HepG2 (cell line): ENCODE data around the gene FXYD4. TPM values are rescaled to one million over a fixed set of nuclear protein-coding genes. Genes with fewer than 3 reads are reported as not detected.

Source experiments
- ATF6 ChIP-seq: sonication (generic); formaldehyde crosslinking; conservative IDR thresholded peaks from 2 replicates; pipeline ENCODE4 v1.4.0; 2020; ENCODE audit warnings: missing genetic modification reagents
- CEBPG ChIP-seq: IDR thresholded peaks from 2 replicates; pipeline ENCODE4 v1.6.1; 2016
- DMAP1 ChIP-seq: IDR thresholded peaks from 2 replicates; pipeline ENCODE4 v1.6.1; 2016
- FOSL1 ChIP-seq: sonication (generic); formaldehyde crosslinking; IDR thresholded peaks from 2 replicates; pipeline ENCODE4 v1.9.0; 2021; ENCODE audit warnings: missing genetic modification reagents, borderline replicate concordance
- GPN1 ChIP-seq: sonication (generic); formaldehyde crosslinking; IDR thresholded peaks from 2 replicates; pipeline ENCODE4 v1.5.1; 2020; ENCODE audit warnings: missing genetic modification reagents, borderline replicate concordance
- HDAC2 ChIP-seq: sonication (generic); formaldehyde crosslinking; IDR thresholded peaks from 2 replicates; pipeline ENCODE4 v1.4.0; 2020; ENCODE audit warnings: missing genetic modification reagents
- HNF1B ChIP-seq: sonication (generic); formaldehyde crosslinking; IDR thresholded peaks from 2 replicates; pipeline ENCODE4 v1.5.1; 2020; ENCODE audit warnings: mild to moderate bottlenecking, moderate library complexity, missing genetic modification reagents
- HOXA5 ChIP-seq: sonication (generic); formaldehyde crosslinking; IDR thresholded peaks from 2 replicates; pipeline ENCODE4 v1.4.0; 2020; ENCODE audit warnings: missing genetic modification reagents
- HOXA7 ChIP-seq: sonication (generic); formaldehyde crosslinking; IDR thresholded peaks from 2 replicates; pipeline ENCODE4 v1.8.1; 2022; ENCODE audit warnings: mild to moderate bottlenecking, missing genetic modification reagents, moderate library complexity
- IRX3 ChIP-seq: sonication (generic); formaldehyde crosslinking; IDR thresholded peaks from 2 replicates; pipeline ENCODE4 v1.8.1; 2023; ENCODE audit warnings: mild to moderate bottlenecking, low read depth, missing genetic modification reagents, borderline replicate concordance
- KAT8 ChIP-seq: IDR thresholded peaks from 2 replicates; pipeline ENCODE4 v1.6.1; 2016; ENCODE audit warnings: missing genetic modification reagents, missing compliant biosample characterization
- KDM5B ChIP-seq: sonication (generic); formaldehyde crosslinking; IDR thresholded peaks from 2 replicates; pipeline ENCODE4 v1.4.0; 2020; ENCODE audit warnings: missing genetic modification reagents, mild to moderate bottlenecking, borderline replicate concordance
- MZF1 ChIP-seq: sonication (generic); formaldehyde crosslinking; IDR thresholded peaks from 2 replicates; pipeline ENCODE4 v1.8.1; 2023; ENCODE audit warnings: mild to moderate bottlenecking, missing genetic modification reagents, borderline replicate concordance
- NCOR1 ChIP-seq: fragments of 200-600 bp; sonication (generic); IDR thresholded peaks from 2 replicates; pipeline ENCODE4 v1.7.0; 2017; ENCODE audit warnings: antibody characterized with exemption, low read length, borderline replicate concordance
- NFRKB ChIP-seq: fragments of 450-650 bp; IDR thresholded peaks from 2 replicates; pipeline ENCODE4 v1.6.1; 2017
- NONO ChIP-seq, 2 experiments: fragments of 450-650 bp in 1 of 2; sonication (generic) in 1 of 2; formaldehyde crosslinking in 1 of 2; IDR thresholded peaks in 1 of 2; conservative IDR thresholded peaks in 1 of 2; 2 replicates each; pipeline versions ENCODE4 v1.6.1 to v1.8.0; 2017 to 2022; ENCODE audit warnings: mild to moderate bottlenecking in 1 of 2, missing genetic modification reagents in 1 of 2, moderate library complexity in 1 of 2
- PAF1 ChIP-seq: IDR thresholded peaks from 2 replicates; pipeline ENCODE4 v1.6.1; 2016; ENCODE audit warnings: missing genetic modification reagents, missing compliant biosample characterization
- SNAPC2 ChIP-seq: sonication (generic); formaldehyde crosslinking; IDR thresholded peaks from 2 replicates; pipeline ENCODE4 v1.8.1; 2022; ENCODE audit warnings: mild to moderate bottlenecking, missing genetic modification reagents
- SNAPC5 ChIP-seq: sonication (generic); formaldehyde crosslinking; IDR thresholded peaks from 2 replicates; pipeline ENCODE4 v1.8.1; 2023; ENCODE audit warnings: mild to moderate bottlenecking, missing genetic modification reagents, borderline replicate concordance
- SOX6 ChIP-seq, 2 experiments: fragments of 450-650 bp in 1 of 2; sonication (generic) in 1 of 2; formaldehyde crosslinking in 1 of 2; IDR thresholded peaks; 2 replicates each; pipeline versions ENCODE4 v1.4.0 to v1.6.1; 2017 to 2020; ENCODE audit warnings: antibody characterized with exemption in 1 of 2, mild to moderate bottlenecking in 1 of 2, missing genetic modification reagents in 1 of 2
- SRSF1 ChIP-seq: fragments of 200-400 bp; formaldehyde crosslinking; optimal IDR thresholded peaks from 2 replicates; pipeline ENCODE3; 2017; ENCODE audit warnings: mild to moderate bottlenecking, low read depth, low read length, moderate library complexity
- ZFP62 ChIP-seq: sonication (generic); formaldehyde crosslinking; IDR thresholded peaks from 2 replicates; pipeline ENCODE4 v1.4.0; 2020; ENCODE audit warnings: missing genetic modification reagents
- ZNF44 ChIP-seq: sonication (generic); formaldehyde crosslinking; IDR thresholded peaks from 2 replicates; pipeline ENCODE4 v1.5.1; 2020; ENCODE audit warnings: mild to moderate bottlenecking, missing genetic modification reagents
- ZNF652 ChIP-seq: IDR thresholded peaks from 2 replicates; pipeline ENCODE4 v1.6.1; 2016; ENCODE audit warnings: low read depth, borderline replicate concordance
- ZNF839 ChIP-seq: sonication (generic); formaldehyde crosslinking; IDR thresholded peaks from 2 replicates; pipeline ENCODE4 v1.4.0; 2020; ENCODE audit warnings: missing genetic modification reagents, mild to moderate bottlenecking, borderline replicate concordance
- polyA plus RNA-seq, 8 experiments: library from polyadenylated mRNA; depleted of rRNA in 3 of 8; stranded (reverse) in 7 of 8; unstranded in 1 of 8; fragments of >200 nt; fragmentation: Illumina TruSeq in 4 of 8; extraction: Trizol in 4 of 8; gene quantifications; 2 replicates each; pipeline versions ENCODE4 v1.2.1 to v1.2.3, GENCODE V29; 2011 to 2016; ENCODE audit warnings: low read depth in 4 of 8, missing spikeins in 1 of 8, mixed read lengths in 1 of 8; ENCODE audit not compliant: insufficient read depth in 1 of 8
- total RNA-seq, 5 experiments: library from RNA; depleted of rRNA; stranded (reverse); fragments of >200 nt; fragmentation: Illumina TruSeq; extraction: Trizol; gene quantifications; 2 replicates each; pipeline ENCODE4 v1.2.3, GENCODE V29; 2016; ENCODE audit warnings: low read depth in 1 of 5
- TF ChIP-seq, protein P1 (sequence below): sonication (generic); formaldehyde crosslinking; IDR thresholded peaks from 2 replicates; pipeline ENCODE4 v1.4.0; 2020; ENCODE audit warnings: missing genetic modification reagents, mild to moderate bottlenecking, borderline replicate concordance

The FXYD4 gene
- total and polyA plus RNA-seq, 2 of the 13 experiments (the other 11 are each of a cell fraction or from before 2014, with no cell fraction given) = not detected

DNA sequence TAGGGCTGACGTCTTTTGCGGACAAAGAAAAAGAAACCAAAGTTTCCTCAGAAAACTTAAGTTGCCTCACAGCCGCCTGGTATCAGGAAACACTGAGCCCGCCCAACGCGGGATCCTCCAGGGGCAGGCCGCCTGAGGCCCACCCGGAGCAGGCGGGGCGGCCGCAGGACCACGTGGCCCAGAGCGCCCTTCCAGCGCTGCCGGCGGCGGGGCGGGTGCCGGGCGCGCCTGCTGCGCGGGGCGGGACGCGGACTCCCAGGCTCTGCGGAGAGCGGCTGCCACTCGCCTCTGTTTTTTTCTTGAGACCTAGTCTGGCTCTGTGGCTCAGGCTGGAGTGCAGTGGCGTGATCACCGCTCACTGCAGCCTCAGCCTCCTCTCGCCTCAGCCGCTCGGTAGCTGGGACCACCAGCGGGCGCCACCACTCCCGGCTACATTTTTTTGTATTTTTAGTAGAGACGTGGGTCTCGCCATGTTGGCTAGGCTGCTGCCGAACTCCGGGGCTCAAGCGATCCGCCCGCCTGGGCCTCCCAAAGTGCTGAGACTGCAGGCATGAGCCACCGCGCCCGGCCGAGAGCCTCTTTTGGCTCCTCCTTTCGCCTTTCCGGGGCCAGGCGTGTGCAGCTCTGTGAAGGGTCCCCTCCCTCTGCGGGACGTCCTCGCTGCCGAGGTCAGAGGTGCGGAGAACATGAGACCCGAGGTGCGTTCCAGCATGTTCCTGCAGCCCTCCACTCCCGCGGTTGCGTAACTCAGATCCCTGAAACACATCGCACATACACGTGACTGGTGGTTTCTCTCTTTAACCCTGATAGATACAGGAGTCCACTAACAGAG is 49.1 kb downstream of the FXYD4 start (continued):
- TF ChIP-seq SOX6 (IDR thresholded peaks at IDR 0.05) (no peak), SOX6 (CRISPR knock-in tag; IDR thresholded peaks at IDR 0.05) (peak; percentile 94), ZFP62 (CRISPR knock-in tag) (no peak), ATF6 (CRISPR knock-in tag) (no peak; the same call in 1 of the 2 replicates), DMAP1 (CRISPR knock-in tag) (peak; percentile 97), ZNF44 (peak; percentile 94), KAT8 (CRISPR knock-in tag) (peak; percentile 76), CEBPG (CRISPR knock-in tag) (peak; percentile 100), ZNF652 (CRISPR knock-in tag) (peak; percentile 90), HDAC2 (CRISPR knock-in tag) (peak; percentile 98), NONO (IDR thresholded peaks at IDR 0.05) (no peak), NONO (CRISPR knock-in tag; conservative IDR thresholded peaks at IDR 0.05) (peak; percentile 75; the same call in 1 of the 2 replicates), NFRKB (no peak), ZNF839 (CRISPR knock-in tag) (0 out of 2 replicates have a peak, but pooled peaks have one; percentile 73), FOSL1 (peak; percentile 58; the same call in 1 of the 2 replicates), IRX3 (CRISPR knock-in tag) (peak; percentile 96), HOXA7 (CRISPR knock-in tag) (peak; percentile 81; the same call in 1 of the 2 replicates), GPN1 (CRISPR knock-in tag) (no peak), KDM5B (CRISPR knock-in tag) (peak; percentile 99), SRSF1 (peak; percentile 57), HOXA5 (CRISPR knock-in tag) (peak; percentile 99), HNF1B (no peak; the same call in 1 of the 2 replicates), MZF1 (no peak), SNAPC5 (CRISPR knock-in tag) (0 out of 2 replicates have a peak, but pooled peaks have one; percentile 75), NCOR1 (peak; percentile 59), PAF1 (CRISPR knock-in tag) (no peak), SNAPC2 (CRISPR knock-in tag) (peak; percentile 98)
- TF ChIP-seq, protein P1, sequence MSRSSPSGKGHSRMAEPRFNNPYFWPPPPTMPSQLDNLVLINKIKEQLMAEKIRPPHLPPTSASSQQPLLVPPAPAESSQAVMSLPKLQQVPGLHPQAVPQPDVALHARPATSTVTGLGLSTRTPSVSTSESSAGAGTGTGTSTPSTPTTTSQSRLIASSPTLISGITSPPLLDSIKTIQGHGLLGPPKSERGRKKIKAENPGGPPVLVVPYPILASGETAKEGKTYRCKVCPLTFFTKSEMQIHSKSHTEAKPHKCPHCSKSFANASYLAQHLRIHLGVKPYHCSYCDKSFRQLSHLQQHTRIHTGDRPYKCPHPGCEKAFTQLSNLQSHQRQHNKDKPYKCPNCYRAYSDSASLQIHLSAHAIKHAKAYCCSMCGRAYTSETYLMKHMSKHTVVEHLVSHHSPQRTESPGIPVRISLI (CRISPR knock-in tag) = peak; percentile 81; the same call in 1 of the 2 replicates
